Measurements from ENCODE around the gene MINAR1.

MINAR1 gene

GRCh38 chr15:79431636-79432344, at the start of gene MINAR1:
MINAR1 (plus strand) TSS chr15:79432336; CDS start chr15:79456148, 23,812 bp downstream.
- ChIA-PET CTCF (interaction anchor here (0.6 to 0.8 kb wide), 3 partner anchors 14 to 277 kb away, joined by 3 to 4 read pairs (median 3); no protein-coding TSS in a partner anchor), POLR2A (ENCODE audit: low non-redundant PET) (no interaction called here)
- peak; percentile 10 for DNase-seq (ENCODE audit: low spot score)
- H3K27ac ChIP-seq, result no peak within 1 kb of the TSS
- no peak for TF ChIP-seq CTCF (conservative IDR thresholded peaks at IDR 0.05; ENCODE audit: low read depth)

- no peak overlapping the region for H3K27ac ChIP-seq
- no peak for DNase-seq (ENCODE audit: low spot score)
- ChIA-PET POLR2A (ENCODE audit: low non-redundant PET) (no interaction called here), CTCF (interaction anchor here (1.2 to 1.3 kb wide), 2 partner anchors 13 to 14 kb away, joined by 3 to 4 read pairs; no protein-coding TSS in a partner anchor)
- no peak for TF ChIP-seq CTCF (conservative IDR thresholded peaks at IDR 0.05; ENCODE audit: low read depth)
These were observed 37.9 kb upstream of the MINAR1 start for GRCh38 chr15:79394231-79394630.

GRCh38 chr15:79396850-79397249, 35.3 kb upstream of the MINAR1 start:
- no peak for TF ChIP-seq CTCF (conservative IDR thresholded peaks at IDR 0.05; ENCODE audit: low read depth)
- H3K27ac ChIP-seq, result no peak overlapping the region
- ChIA-PET CTCF (no interaction called here), POLR2A (ENCODE audit: low non-redundant PET) (no interaction called here)
- no peak for DNase-seq (ENCODE audit: low spot score)

GRCh38 chr15:79397269-79397910, 34.7 kb upstream of the MINAR1 start:
- no peak for DNase-seq (ENCODE audit: low spot score)
- no peak for TF ChIP-seq CTCF (conservative IDR thresholded peaks at IDR 0.05; ENCODE audit: low read depth)
- H3K27ac ChIP-seq, result no peak overlapping the region
- ChIA-PET CTCF (no interaction called here), POLR2A (ENCODE audit: low non-redundant PET) (no interaction called here)

- CTCF ChIA-PET, result no interaction called here
These were observed 32.5 kb upstream of the MINAR1 start for GRCh38 chr15:79399606-79400005.

GRCh38 chr15:79400650-79401049, 31.5 kb upstream of the MINAR1 start:
- no peak overlapping the region for H3K27ac ChIP-seq
- no peak for DNase-seq (ENCODE audit: low spot score)
- no peak for TF ChIP-seq CTCF (conservative IDR thresholded peaks at IDR 0.05; ENCODE audit: low read depth)
- POLR2A ChIA-PET (ENCODE audit: low non-redundant PET), result no interaction called here
- CTCF ChIA-PET, result no interaction called here

More at GRCh38 chr15:79399606-79400005, 32.5 kb upstream of the MINAR1 start:
- H3K27ac ChIP-seq, result no peak overlapping the region
- POLR2A ChIA-PET (ENCODE audit: low non-redundant PET), result no interaction called here
- no peak for TF ChIP-seq CTCF (conservative IDR thresholded peaks at IDR 0.05; ENCODE audit: low read depth)
- no peak for DNase-seq (ENCODE audit: low spot score)

Data from RWPE1 (cell line).